ENCODE results near the gene SLC6A19.

The SLC6A19 gene

GRCh38 chr5:1181451-1182359 lies 19.7 kb upstream of the SLC6A19 start:
- TF ChIP-seq GATA3 (IDR thresholded peaks at IDR 0.05; ENCODE audit: low read depth, low read length) (no peak), GATA2 (IDR thresholded peaks at IDR 0.05; ENCODE audit: low read depth, low read length) (no peak)

- TF ChIP-seq GATA3 (IDR thresholded peaks at IDR 0.05; ENCODE audit: low read depth, low read length): no peak
- no peak for TF ChIP-seq GATA2 (IDR thresholded peaks at IDR 0.05; ENCODE audit: low read depth, low read length)
These were observed 19.1 kb upstream of the SLC6A19 start for GRCh38 chr5:1182360-1182632.

GRCh38 chr5:1182633-1183423 lies 18.6 kb upstream of the SLC6A19 start:
- TF ChIP-seq GATA3 (IDR thresholded peaks at IDR 0.05; ENCODE audit: low read depth, low read length): no peak
- no peak for TF ChIP-seq GATA2 (IDR thresholded peaks at IDR 0.05; ENCODE audit: low read depth, low read length)

GRCh38 chr5:1183424-1184162 lies 17.8 kb upstream of the SLC6A19 start:
- TF ChIP-seq GATA2 (IDR thresholded peaks at IDR 0.05; ENCODE audit: low read depth, low read length) (no peak), GATA3 (IDR thresholded peaks at IDR 0.05; ENCODE audit: low read depth, low read length) (no peak)

GRCh38 chr5:1184163-1184470 lies 17.3 kb upstream of the SLC6A19 start:
- TF ChIP-seq GATA2 (IDR thresholded peaks at IDR 0.05; ENCODE audit: low read depth, low read length) (no peak), GATA3 (IDR thresholded peaks at IDR 0.05; ENCODE audit: low read depth, low read length) (no peak)

GRCh38 chr5:1184481-1184880 lies 16.9 kb upstream of the SLC6A19 start:
- TF ChIP-seq GATA3 (IDR thresholded peaks at IDR 0.05; ENCODE audit: low read depth, low read length) (no peak), GATA2 (IDR thresholded peaks at IDR 0.05; ENCODE audit: low read depth, low read length) (no peak)

- TF ChIP-seq GATA2 (IDR thresholded peaks at IDR 0.05; ENCODE audit: low read depth, low read length) (no peak), GATA3 (IDR thresholded peaks at IDR 0.05; ENCODE audit: low read depth, low read length) (no peak)
These were observed 16.3 kb upstream of the SLC6A19 start for GRCh38 chr5:1185038-1185627.

- TF ChIP-seq GATA3 (IDR thresholded peaks at IDR 0.05; ENCODE audit: low read depth, low read length) (no peak), GATA2 (IDR thresholded peaks at IDR 0.05; ENCODE audit: low read depth, low read length) (peak; percentile 62)
These were observed 15.6 kb upstream of the SLC6A19 start for GRCh38 chr5:1185629-1186350.

GRCh38 chr5:1186351-1187233 lies 14.8 kb upstream of the SLC6A19 start:
- TF ChIP-seq GATA2 (IDR thresholded peaks at IDR 0.05; ENCODE audit: low read depth, low read length) (no peak), GATA3 (IDR thresholded peaks at IDR 0.05; ENCODE audit: low read depth, low read length) (no peak)

GRCh38 chr5:1187234-1187949 lies 14.0 kb upstream of the SLC6A19 start:
- TF ChIP-seq GATA2 (IDR thresholded peaks at IDR 0.05; ENCODE audit: low read depth, low read length) (no peak), GATA3 (IDR thresholded peaks at IDR 0.05; ENCODE audit: low read depth, low read length) (no peak)

GRCh38 chr5:1187950-1188334 lies 13.5 kb upstream of the SLC6A19 start:
- TF ChIP-seq GATA2 (IDR thresholded peaks at IDR 0.05; ENCODE audit: low read depth, low read length) (no peak), GATA3 (IDR thresholded peaks at IDR 0.05; ENCODE audit: low read depth, low read length) (no peak)

- TF ChIP-seq GATA2 (IDR thresholded peaks at IDR 0.05; ENCODE audit: low read depth, low read length) (no peak), GATA3 (IDR thresholded peaks at IDR 0.05; ENCODE audit: low read depth, low read length) (no peak)
These were observed 12.9 kb upstream of the SLC6A19 start for GRCh38 chr5:1188464-1188863.
